Stomach (tissue), 4 donors: ENCODE measurements around the gene NAA35.

ENCODE experiments used
- CTCF ChIP-seq, 7 experiments: fragments of 450-650 bp in 4 of 7; fragments of 200-600 bp in 3 of 7; sonication (generic) in 3 of 7; IDR thresholded peaks; one replicate each; pipeline ENCODE4 v1.5.1; 2016 to 2019; ENCODE audit warnings: antibody characterized with exemption in 7 of 7, control low read depth in 2 of 7, mild to moderate bottlenecking in 1 of 7
- EP300 ChIP-seq: sonication (generic); formaldehyde crosslinking; IDR thresholded peaks from one replicate; pipeline ENCODE4 v1.6.1; 2017; ENCODE audit warnings: antibody characterized with exemption
- POLR2A ChIP-seq, 4 donors: fragments of 450-650 bp; IDR thresholded peaks; one replicate each; pipeline ENCODE4 v1.6.1; 2016; ENCODE audit warnings: antibody characterized with exemption in 4 of 4, control low read depth in 2 of 4, mild to moderate bottlenecking in 1 of 4, moderate library complexity in 1 of 4

- no peak for TF ChIP-seq CTCF (IDR thresholded peaks at IDR 0.05)
- TF ChIP-seq EP300, result no peak
- no peak for TF ChIP-seq POLR2A (IDR thresholded peaks at IDR 0.05)
Measured at GRCh38 chr9:86047361-86047760, 106.4 kb downstream of the NAA35 start.
